ENCODE results near the gene SLC18B1. TPM values are rescaled to one million over a fixed set of nuclear protein-coding genes. Genes with fewer than 3 reads are reported as not detected.

The SLC18B1 gene
- total and polyA plus RNA-seq, 10 of the 15 experiments (the other 5 are each of a cell fraction or from before 2014, with no cell fraction given): 3.5 to 11.8 (median 7.1) TPM

GRCh38 chr6:132750455-132751248 is 47.8 kb downstream of the SLC18B1 start (continued):
- TF ChIP-seq, protein P1, sequence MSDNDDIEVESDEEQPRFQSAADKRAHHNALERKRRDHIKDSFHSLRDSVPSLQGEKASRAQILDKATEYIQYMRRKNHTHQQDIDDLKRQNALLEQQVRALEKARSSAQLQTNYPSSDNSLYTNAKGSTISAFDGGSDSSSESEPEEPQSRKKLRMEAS (IDR thresholded peaks at IDR 0.05; ENCODE audit: low read depth, low read length): no peak
- TF ChIP-seq RB1 (IDR thresholded peaks at IDR 0.05; ENCODE audit: borderline replicate concordance): no peak
- TF ChIP-seq EZH2 (IDR thresholded peaks at IDR 0.05; ENCODE audit: borderline replicate concordance, control insufficient read depth, low read depth, low read length): no peak
- TF ChIP-seq FOXM1 (IDR thresholded peaks at IDR 0.05; ENCODE audit: low read depth, low read length): peak; percentile 44; the same call in 1 of the 2 replicates
- no peak for TF ChIP-seq MYC (IDR thresholded peaks at IDR 0.05; ENCODE audit: insufficient read depth, insufficient read length, insufficient replicate concordance, low read length, severe bottlenecking)
- no peak for TF ChIP-seq ATF2 (IDR thresholded peaks at IDR 0.05; ENCODE audit: low read length)
- TF ChIP-seq, protein P2, sequence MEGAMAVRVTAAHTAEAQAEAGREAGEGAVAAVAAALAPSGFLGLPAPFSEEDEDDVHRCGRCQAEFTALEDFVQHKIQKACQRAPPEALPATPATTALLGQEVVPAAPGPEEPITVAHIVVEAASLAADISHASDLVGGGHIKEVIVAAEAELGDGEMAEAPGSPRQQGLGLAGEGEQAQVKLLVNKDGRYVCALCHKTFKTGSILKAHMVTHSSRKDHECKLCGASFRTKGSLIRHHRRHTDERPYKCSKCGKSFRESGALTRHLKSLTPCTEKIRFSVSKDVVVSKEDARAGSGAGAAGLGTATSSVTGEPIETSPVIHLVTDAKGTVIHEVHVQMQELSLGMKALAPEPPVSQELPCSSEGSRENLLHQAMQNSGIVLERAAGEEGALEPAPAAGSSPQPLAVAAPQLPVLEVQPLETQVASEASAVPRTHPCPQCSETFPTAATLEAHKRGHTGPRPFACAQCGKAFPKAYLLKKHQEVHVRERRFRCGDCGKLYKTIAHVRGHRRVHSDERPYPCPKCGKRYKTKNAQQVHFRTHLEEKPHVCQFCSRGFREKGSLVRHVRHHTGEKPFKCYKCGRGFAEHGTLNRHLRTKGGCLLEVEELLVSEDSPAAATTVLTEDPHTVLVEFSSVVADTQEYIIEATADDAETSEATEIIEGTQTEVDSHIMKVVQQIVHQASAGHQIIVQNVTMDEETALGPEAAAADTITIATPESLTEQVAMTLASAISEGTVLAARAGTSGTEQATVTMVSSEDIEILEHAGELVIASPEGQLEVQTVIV (IDR thresholded peaks at IDR 0.05; ENCODE audit: borderline replicate concordance, partially characterized antibody): no peak
- TF ChIP-seq NFXL1 (IDR thresholded peaks at IDR 0.05; ENCODE audit: borderline replicate concordance): no peak
- TF ChIP-seq, protein P3, sequence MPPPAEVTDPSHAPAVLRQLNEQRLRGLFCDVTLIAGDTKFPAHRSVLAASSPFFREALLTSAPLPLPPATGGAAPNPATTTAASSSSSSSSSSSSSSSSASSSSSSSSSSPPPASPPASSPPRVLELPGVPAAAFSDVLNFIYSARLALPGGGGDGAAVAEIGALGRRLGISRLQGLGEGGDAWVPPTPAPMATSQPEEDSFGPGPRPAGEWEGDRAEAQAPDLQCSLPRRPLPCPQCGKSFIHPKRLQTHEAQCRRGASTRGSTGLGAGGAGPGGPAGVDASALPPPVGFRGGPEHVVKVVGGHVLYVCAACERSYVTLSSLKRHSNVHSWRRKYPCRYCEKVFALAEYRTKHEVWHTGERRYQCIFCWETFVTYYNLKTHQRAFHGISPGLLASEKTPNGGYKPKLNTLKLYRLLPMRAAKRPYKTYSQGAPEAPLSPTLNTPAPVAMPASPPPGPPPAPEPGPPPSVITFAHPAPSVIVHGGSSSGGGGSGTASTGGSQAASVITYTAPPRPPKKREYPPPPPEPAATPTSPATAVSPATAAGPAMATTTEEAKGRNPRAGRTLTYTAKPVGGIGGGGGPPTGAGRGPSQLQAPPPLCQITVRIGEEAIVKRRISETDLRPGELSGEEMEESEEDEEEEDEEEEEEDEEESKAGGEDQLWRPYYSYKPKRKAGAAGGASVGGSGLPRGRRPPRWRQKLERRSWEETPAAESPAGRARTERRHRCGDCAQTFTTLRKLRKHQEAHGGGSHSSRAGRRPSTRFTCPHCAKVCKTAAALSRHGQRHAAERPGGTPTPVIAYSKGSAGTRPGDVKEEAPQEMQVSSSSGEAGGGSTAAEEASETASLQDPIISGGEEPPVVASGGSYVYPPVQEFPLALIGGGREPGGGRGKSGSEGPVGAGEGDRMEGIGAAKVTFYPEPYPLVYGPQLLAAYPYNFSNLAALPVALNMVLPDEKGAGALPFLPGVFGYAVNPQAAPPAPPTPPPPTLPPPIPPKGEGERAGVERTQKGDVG (CRISPR knock-in tag; IDR thresholded peaks at IDR 0.05): no peak
- TF ChIP-seq NFIC (IDR thresholded peaks at IDR 0.05; ENCODE audit: low read depth, low read length): peak; percentile 73
- TF ChIP-seq MLLT1 (IDR thresholded peaks at IDR 0.05): 0 out of 2 replicates have a peak, but pooled peaks have one; percentile 14
- no peak for TF ChIP-seq ZZZ3 (IDR thresholded peaks at IDR 0.05; ENCODE audit: control insufficient read depth, insufficient read length, low read depth)
- no peak; the same call in 1 of the 2 replicates for TF ChIP-seq GATAD2B (conservative IDR thresholded peaks at IDR 0.05; ENCODE audit: low read depth)
- TF ChIP-seq BCL11A (IDR thresholded peaks at IDR 0.05; ENCODE audit: low read depth, low read length): no peak
- no peak for TF ChIP-seq SRF (IDR thresholded peaks at IDR 0.05; ENCODE audit: low read depth in 2 of 2, low read length in 2 of 2)
- TF ChIP-seq MYB (IDR thresholded peaks at IDR 0.05; ENCODE audit: borderline replicate concordance, low read depth, low read length): no peak
- TF ChIP-seq SREBF1 (IDR thresholded peaks at IDR 0.05; ENCODE audit: low read length): no peak
- no peak for TF ChIP-seq SUZ12 (IDR thresholded peaks at IDR 0.05; ENCODE audit: unreplicated experiment)
- TF ChIP-seq NR2F1 (conservative IDR thresholded peaks at IDR 0.05): no peak; the same call in 1 of the 2 replicates
- TF ChIP-seq ETV6 (conservative IDR thresholded peaks at IDR 0.05 in 1 of 2, IDR thresholded peaks at IDR 0.05 in 1 of 2; ENCODE audit: borderline replicate concordance in 1 of 2, low read depth in 1 of 2): peak in 1 of 2 experiments; percentile 11; a peak in 1 of 4 replicates

Data from GM12878 (cell line).